Hypothalamus (tissue), 51 donors: ENCODE measurements around the gene BPGM.

Experiments
- DNase-seq, 51 donors: peaks; one replicate each; lab custom pipeline; 2025; lab: John Stamatoyannopoulos, UW

BPGM gene

DNA sequence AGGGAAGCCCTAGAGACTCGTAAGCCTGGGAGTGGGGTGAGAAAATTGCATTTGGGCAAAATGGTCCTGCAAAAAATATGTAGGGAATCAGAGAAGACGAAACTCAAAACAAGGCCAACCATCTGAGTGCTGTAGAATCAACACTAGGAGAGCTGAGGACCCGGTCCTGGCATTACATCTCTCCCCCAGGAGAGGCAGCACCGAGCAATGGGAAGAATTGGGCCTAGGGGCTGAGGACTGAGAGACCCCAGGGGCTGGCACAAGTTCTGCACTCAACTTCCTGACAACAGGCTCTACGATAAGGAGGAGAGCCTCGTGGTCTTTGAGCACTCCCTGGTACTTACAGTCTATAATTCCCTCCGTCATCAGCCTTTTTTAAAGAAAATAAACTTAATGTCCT, 47.6 kb downstream of the BPGM start:
- DNase-seq = no peak

DNA sequence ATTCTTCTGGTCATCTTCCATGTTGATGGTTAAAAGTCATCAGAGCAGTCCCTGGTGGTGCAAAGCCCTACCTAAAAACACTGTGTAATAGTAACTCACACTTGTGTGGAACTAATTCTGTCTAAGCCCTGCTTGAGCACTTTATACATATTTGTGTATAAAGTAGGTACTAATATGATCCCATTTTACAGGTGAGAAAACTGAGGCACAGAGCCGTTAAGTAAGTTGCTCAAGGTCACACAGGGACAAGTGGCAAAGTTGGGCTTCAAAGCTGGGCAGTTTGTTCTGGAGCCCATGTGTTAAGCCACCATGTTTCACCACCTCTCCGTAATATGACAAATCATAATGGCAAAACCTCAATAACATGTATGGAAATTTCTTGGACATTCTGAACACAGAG, 48.1 kb downstream of the BPGM start:
- DNase-seq = no peak

DNA sequence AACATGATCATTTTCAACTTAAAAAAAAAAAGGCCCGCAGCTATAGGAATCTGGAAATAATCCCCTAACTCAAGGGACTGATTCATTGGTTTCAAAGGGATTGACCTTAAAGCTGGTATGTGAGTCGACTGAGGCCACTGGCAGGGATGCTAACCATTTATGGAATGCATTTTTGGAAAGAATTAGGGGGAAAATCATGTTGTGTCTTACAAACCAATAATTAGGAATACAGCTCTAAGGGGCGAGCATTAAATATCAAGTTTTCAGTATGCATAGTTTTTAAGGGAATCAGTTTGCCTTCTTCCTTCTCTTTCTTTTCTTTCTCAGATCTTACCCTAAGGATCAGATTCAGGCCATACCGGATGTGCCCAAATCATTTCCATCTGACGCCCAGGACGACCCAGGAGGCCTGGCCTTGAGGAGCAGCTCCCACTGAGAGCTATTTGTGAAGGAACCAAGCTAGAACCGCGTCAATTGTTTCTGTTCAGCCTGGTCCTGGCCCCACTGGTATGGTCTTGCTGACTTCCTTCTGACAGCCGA, 48.7 kb downstream of the BPGM start:
- DNase-seq = no peak

DNA sequence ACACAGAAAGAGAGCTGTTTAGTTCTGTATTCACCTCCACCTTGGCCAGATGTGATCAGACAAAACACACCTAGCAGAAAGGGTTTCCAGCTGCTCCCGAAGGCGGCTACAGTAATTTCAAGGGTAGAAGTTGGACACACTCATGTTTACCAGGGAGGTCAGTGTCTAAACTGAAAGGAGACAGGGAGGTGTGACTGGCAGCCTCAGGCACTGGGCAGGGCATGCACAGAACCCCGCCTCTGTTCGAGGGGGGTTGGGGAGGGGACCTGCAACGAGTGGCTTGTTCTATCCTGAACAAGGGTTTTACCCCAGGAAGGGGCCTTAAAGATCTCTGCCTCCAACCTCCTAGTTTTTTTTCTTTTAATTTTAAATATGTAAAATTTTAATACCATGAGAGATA, 49.6 kb downstream of the BPGM start:
- no peak for DNase-seq

- DNase-seq = no peak
Observed at GRCh38 chr7:134697205-134697886, 50.7 kb downstream of the BPGM start.

DNA sequence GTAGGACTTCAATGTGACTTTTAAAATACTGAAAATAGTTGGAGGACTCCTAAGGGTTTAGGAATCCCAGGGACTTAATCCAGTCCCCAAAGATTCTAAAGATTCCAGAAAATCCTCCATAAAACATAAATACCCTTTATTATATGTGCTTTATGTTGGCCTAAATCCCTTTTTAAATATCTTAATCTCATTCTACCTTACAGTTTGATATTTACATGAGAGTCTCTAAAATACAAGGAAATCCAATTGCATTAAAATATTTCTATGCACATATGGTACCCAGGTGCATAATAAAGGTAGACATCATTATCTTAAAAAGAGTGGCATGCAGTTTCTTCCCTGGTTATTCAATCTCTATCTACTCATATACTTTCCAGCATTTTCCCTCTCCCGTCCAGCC, 51.8 kb downstream of the BPGM start:
- DNase-seq = no peak

GRCh38 chr7:134699021-134699818, 52.6 kb downstream of the BPGM start:
- DNase-seq = no peak

- DNase-seq = no peak
Observed at GRCh38 chr7:134699899-134700298, 53.2 kb downstream of the BPGM start.

DNA sequence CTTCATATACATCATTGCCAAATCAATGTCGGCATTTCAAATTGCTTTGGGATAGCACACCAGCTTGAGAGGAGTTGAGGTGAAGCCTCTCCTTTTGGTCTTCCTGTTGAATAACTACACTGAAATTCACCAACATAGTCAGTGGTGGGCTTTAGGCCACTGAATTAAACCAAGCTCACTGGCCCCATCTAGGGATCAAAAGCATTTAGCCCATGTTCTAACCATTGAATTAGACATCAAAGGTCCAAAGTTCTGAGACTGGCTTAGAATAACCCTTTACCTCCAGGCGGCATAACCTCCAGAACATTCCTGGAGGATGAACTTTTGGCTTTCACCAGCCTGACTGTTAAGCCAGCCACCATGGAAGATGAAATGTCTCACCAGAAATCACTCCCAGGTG, 54.6 kb downstream of the BPGM start:
- peak in 2 of 51 donors; percentile 14 for DNase-seq

DNA sequence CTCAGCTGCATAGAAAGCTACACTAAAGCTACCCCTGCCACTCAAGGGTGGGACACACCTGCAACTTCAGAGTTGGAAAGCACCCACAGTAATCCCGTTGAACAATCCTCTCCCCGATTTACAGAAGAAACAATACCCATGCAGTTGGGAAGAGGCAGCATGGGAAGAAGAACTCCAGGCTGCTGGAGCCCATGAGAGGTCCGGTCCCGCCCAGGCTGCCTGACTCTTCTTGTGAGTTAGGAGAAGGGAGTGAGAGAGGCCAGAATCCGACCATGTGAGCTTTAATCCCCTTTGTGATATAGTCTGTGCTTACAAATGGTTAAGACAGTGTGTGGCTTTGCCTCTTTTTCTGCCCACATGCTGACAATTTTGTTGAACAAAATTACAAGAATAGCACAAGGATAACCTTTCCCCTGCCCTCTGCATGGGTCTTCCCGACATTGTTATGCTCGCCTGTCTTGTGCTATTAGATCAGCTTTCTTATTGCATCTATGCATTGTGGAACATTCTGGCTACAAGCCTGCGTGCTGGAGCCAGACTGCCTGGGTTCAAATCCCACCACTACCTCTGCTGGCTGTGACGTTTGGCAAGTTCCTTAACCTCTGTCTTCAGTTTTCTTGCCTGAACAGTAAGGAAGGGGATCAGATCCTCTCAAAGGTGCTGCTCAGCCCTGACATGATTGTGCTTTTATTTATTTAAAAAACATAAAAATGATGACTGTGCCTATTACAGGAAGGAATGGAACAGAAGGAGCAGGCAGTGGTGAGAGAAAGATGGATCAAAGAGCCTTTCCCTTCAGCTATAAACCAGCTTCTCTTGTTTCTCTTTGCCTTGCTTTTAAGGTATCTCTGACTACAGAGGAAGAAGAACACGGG, 56.0 kb downstream of the BPGM start:
- no peak for DNase-seq

DNA sequence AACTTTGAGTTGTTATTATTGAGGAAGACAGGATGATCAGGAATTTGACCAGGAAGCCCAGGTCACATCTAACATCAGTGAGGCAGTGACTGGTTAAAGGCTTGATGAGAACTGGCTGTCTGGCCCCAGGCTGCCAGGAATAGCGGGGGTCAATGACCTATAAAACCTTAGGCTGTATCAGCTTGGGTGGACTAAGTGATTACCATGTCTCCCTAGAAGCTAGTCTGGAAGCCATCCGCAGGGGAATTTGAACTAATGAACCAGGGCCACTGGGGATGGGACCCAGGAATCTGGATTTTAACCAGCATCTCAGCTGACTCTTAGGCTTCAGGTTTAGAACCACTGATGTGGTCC, 56.6 kb downstream of the BPGM start:
- DNase-seq = no peak

GRCh38 chr7:134703782-134704181, 57.1 kb downstream of the BPGM start:
- DNase-seq = no peak

DNA sequence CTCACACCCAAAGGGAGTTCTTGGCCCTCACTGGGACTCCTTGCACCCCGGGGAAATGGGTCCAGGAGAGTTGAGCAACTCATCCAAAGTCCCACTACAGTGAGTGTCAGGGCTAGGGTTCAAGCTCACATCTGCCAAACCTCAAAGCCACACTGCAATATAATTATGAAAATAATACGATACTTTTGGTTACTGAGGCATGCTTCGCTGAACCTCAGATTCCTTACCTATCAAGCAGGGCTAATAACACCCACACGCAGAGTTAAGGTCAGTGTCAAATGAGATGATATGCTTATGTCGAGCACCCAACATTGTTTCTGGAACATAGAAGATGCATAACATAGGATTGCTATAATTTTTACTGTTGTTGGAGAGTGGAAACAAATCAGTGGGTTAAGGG, 58.2 kb downstream of the BPGM start:
- DNase-seq = no peak

DNA sequence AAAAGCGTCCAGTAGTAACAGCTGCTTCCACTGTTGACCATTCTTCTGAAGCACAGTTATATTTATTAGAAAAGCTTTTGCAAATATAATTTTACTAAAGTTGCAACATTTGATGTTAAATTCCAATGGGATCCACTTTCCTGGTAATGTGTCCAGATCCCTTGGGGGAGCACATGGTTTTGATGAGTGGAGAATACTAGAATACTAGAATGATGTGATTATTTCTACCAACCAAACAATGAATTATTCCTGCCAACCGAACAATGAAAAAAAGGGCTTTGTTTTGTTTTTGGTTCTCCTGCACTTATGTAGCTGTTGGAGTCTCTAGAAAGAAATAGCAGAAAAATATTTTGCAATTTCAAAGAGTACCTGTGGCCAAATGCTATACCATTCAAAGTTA, 59.1 kb downstream of the BPGM start:
- no peak for DNase-seq

DNA sequence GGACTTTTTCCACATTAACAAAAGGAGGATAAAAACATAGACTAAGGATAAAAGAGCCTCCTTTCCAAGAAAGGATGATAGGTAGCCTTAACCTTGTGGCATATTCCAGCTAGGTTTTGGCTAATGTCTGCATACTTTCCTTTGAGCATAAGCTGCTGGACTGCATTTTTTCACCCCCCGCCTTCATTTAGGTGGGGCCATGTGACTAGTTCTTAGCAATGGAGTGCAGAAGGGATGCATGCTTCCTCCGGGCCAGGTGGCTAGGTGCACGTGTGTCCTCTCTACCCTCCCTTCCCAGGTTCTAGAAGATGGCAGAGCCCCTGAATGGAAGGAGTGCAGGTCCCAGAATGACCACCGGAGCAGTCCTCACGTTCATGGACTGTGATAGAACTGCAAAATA, 59.8 kb downstream of the BPGM start:
- no peak for DNase-seq

DNA sequence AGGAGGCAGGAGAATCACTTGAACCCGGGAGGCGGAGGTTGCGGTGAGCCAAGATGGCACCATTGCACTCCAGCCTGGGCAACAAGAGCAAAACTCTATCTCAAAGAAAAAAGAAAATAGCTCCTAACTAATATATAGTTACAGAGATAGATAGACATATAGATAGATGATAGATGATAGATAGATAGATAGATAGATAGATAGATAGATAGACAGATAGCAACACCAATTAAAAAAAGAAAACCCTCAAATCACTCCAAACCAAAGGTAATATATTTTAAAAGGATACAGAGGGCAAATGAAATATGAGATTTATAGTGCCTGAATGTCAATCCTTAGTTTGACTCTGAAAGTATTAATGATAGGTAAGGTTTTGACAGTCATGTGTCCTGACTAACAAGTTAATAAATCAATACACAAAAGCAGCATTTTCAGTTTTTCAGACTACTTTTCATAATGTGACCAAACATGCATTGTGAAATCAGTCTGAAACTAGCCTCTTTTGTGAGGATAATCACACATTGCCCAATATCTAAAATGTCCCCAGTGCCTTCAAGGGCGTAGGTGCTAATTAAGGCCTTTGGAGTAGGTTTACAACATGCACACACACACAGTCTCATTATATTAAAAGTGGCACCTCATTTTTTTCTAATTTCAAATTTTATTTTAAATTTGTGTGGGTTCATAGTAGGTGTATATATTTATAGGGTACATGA, 61.2 kb downstream of the BPGM start:
- no peak for DNase-seq

- no peak for DNase-seq
Observed at GRCh38 chr7:134708692-134709091, 62.0 kb downstream of the BPGM start.

GRCh38 chr7:134709197-134709596, 62.5 kb downstream of the BPGM start:
- no peak for DNase-seq

DNA sequence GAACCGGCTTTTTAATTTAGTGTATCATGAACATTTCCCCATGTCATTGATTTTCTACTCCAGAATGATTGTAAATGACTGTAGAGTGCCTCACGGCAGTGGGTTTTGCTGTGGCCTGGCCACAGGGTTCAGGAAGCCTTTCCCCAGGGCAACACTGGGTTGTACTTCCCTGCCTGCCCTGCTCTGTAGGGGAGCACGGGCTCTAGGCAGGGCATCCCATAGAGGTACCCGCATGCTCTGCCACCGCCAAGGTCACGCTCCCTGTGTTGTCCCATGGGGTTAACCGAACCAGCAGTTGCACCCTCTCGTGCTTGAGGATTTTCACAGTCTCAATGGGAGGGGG, 63.8 kb downstream of the BPGM start:
- no peak for DNase-seq

- DNase-seq = no peak
Observed at GRCh38 chr7:134710854-134711624, 64.4 kb downstream of the BPGM start.
